NCI-H2107 (cell line): ENCODE results near the gene CEP85L.

Experiments
- DNase-seq: peaks from one replicate; lab custom pipeline; 2025; lab: John Stamatoyannopoulos, UW

Gene CEP85L

GRCh38 chr6:118579786-118580185 lies 71.6 kb downstream of the CEP85L start:
- DNase-seq, result no peak

DNA sequence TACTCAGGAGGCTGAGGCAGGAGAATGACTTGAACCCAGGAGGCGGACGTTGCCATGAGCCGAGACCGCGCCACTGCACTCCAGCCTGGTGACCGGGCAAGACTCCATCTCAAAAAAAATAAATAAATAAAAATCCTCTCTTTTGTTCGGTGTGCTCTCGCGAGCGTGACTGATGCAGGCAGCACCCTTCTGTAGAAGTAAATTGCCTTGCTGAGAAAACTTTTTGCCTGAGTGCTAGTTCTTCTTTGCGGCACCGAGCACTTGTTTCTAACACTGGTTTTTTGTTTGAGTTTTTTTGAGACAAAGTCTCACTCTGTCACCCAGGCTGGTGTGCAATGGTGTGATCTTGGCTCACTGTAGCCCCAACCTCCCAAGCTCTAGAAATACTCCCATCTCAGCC lies 72.8 kb downstream of the CEP85L start:
- DNase-seq, result no peak

DNA sequence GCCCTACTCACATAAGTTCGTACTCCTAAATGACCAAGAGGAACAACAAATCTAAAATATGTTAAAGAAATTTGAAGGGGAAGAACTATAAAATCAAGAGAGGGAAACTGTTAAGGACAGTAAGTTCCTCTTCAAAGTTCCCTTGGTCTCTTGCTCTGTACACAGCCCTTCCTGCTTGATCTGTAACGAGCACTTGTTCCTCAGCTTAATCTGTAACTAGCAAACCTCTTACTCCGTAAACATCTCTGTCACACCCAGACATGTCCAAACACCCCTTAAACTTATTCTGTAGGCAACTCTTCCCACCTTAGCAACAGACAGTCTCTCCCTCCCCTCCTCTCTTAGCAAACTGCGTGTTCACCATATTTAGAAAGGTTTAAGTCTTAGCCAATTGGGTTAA lies 73.4 kb downstream of the CEP85L start:
- no peak for DNase-seq

GRCh38 chr6:118574051-118574865 lies 77.1 kb downstream of the CEP85L start:
- no peak for DNase-seq

GRCh38 chr6:118571121-118571520 lies 80.3 kb downstream of the CEP85L start:
- DNase-seq, result no peak

GRCh38 chr6:118569498-118569897 lies 81.9 kb downstream of the CEP85L start:
- no peak for DNase-seq

- no peak for DNase-seq
Observed at GRCh38 chr6:118567974-118568373, 83.4 kb downstream of the CEP85L start.

DNA sequence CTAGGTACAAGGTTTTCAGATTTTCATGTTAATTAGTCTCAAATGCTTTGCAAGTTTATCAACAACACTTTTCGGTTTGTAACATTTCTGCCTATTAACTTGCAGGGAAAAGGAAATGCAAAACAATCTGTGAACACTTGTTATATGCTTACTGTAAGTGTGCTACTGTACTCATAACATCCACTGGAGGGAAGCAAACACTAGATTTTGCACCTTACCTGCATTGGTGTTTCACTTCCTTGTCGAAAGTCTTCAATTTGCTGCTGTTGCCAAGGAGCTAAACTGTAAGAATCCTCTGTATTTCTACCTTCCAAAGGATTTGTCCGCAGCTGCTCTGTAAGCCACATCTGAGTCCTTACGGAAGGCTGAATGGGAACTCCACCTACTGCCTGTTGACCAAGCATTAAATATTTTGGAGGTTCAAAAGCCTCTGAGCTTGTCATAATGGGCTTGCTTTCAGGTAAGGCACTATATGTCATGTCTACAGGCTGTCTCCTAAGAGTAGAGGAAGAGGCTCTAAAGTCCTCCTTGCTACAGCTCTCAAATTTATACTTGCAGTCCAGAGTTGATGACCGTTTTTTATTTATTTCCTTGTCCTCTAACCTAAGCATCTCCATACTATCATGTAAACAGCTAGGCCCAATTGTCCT lies 86.0 kb downstream of the CEP85L start:
- peak; percentile 3 for DNase-seq

DNA sequence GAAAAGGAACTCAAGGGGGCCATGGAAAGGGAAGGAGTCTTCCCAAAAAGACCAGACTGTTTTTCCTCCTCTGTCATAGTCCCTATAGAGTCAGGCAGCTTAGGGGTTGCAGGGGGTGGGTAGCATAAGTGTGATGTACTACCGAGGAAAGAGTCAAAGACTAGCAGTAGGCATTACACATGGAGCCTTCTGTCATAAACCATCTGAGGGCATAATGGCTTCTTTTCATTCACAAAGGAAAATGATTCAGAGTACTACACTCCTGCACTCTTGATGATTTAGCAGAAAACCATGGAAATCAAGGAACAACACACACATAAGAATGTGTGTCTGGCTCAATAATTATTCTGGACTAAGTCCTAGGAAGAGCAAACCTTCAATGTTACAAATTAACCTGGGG lies 88.4 kb downstream of the CEP85L start:
- no peak for DNase-seq

DNA sequence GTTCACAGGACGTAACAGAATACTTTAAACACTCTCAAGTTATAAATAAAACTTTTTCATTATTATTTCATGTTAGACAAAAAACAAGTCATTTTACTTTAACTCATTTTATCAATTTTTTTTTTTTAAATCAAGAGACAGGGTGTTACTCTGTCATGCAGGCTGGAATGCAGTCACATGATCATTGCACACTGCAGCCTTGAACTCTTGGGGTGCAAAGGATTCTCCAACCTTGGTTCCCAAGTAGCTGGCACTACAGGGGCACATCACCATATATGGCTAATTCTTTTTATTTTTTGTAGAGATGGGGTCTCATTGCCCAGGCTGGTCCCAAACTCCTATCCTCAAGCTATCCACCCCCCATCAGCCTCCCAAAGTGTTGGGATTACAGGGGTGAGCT lies 89.1 kb downstream of the CEP85L start:
- no peak for DNase-seq

DNA sequence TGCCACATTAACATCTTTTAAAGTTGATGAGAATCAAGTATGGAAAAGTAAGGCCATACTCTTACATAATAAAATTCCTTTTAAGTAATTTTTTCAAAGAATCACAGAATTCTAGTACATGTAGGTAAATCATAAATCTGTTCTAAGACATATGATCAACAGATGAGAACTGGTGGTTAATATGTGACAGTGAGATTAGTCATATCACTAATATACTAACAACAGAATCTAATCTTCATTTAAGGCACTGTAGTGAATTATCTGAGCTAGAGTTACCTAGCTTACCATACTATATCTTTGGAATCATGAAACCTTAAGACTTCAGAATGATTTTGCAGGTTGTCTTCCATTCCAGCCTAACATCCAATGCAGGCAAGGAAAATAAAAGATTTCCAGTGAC lies 91.7 kb downstream of the CEP85L start:
- no peak for DNase-seq

- DNase-seq, result no peak
Observed at GRCh38 chr6:118558464-118559217, 92.8 kb downstream of the CEP85L start.

DNA sequence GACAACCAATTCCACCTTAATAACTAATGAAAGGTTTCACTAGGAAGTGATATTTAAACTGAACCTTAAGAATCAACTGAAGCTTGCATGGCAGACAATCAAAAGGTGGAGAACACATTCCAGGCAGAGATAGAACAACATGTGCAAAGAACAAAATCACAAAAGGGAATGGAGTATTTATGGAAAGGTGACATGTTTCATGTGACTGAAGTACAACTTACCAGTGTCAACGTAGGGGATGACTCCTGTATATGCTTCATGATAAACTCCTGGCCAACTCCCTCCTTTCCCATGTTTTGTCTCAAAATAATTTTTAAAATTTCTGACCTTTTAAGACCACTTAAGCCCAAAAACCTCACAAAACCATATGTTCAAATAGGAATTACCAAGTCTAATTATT lies 96.7 kb downstream of the CEP85L start:
- DNase-seq, result no peak

DNA sequence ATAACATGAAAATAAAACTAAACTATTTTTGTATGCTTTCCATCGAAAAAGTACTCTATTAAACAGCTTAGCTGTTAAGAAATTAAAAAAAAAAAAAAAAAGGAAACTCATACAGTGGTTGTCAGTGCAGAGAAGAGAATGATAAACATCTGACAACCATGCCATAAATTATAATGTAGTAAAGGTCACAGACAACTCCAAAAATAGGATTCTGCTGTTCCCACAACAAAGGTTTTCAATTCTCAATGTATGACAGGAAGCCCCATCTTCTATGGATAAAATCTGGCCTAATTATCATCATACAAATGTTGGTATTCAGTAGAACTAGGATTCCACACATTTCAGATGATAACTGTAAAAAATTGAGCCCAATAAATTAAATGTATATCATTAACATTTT lies 98.3 kb downstream of the CEP85L start:
- DNase-seq, result no peak

DNA sequence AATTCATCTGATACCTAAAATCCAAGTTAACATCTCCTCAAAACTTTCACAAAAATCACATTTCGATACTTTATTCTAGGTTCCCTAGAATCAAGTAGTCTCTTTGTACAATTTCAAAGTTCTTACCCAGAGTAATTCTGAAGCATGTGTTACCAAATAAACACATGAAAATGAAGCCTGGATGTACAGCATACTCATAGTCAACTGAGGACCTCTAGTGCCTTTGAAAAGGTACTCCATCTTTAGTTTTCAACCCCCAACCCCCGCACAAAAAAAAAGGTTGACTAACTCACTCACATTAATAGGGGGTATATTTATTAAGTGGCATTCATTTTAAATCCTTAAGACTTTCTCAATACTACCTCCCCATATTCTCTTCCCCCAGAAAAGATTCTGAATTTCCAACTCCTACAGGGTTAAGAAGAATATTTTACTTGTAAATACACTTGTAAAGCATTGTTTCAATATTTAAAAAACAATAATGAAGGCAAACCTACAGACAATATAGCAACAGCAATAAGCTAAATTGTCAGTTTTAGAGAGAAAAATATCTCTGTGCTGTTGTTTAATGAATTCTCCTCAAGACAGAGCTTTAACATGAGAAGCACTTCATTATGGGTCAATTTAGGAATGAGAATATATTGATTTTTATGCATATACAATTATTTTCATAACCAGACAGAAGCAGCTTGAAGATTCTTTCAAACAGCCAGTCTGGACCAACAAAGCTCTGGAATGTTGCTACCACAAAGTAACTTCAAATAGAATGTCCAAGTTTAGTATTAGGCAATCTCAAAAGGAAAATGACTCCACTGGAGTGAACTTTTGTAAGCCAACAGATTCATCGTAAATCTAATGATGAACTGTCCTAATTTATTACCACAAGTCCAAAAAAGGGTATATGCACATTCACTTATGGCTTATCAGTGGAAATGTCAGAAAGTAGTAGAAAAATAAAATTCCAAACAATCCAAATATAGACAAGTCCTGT lies 100.0 kb downstream of the CEP85L start:
- peak; percentile 11 for DNase-seq

- DNase-seq, result no peak
Observed at GRCh38 chr6:118548613-118549012, 102.8 kb downstream of the CEP85L start.

- no peak for DNase-seq
Observed at GRCh38 chr6:118548136-118548535, 103.3 kb downstream of the CEP85L start, which contains the start of gene PLN. Gene PLN, plus strand, starts transcription at chr6:118548296. Its CDS starts 10,626 bp downstream, at chr6:118558922.

GRCh38 chr6:118546880-118547218 lies 104.5 kb downstream of the CEP85L start:
- DNase-seq, result no peak

DNA sequence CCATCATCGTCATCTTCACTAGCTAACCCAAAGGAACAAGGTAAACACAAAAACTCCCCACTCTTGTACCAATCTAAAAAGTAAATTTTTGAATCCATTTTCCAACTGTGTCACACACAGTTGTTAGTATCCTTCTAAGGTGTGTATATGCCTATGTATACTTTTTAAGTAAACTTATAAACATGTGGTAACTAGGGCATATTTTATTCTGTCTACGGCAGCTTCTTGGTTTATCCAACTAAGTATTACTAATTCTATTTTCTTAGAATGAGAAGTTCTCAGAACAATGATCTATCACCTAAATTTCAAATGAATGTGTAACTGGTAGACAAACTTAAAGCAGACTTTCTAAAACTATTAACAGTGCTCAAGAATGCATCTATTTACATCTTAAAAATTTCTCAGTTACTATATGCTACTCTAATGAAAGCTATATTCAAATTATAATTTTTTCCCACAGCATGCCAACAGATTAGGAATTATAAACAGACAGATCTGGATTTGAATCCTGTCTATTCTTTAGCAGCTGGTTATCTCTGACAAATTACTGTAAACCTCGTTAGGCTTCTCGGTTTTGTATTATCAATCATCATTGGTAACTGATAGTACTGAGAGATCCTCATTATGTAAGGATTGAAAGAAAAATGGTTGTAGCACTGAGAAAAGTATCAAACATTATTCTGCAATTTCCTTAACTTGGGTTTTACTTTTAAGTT lies 105.1 kb downstream of the CEP85L start:
- DNase-seq, result no peak

GRCh38 chr6:118544105-118544504 lies 107.3 kb downstream of the CEP85L start:
- no peak for DNase-seq
